WTC11 (cell line): Measurements from ENCODE around the gene MS4A6A. TPM values are rescaled to one million over a fixed set of nuclear protein-coding genes. Genes with fewer than 3 reads are reported as not detected.
"Not testable (repeated sequence)": the region's sequence is repeated elsewhere in the genome, so short reads cannot be mapped to it uniquely, and the experiment has no call there.

Source experiments
- ATAC-seq: fragments of 200-7000 bp; cut with Tn5 transposase; 2 replicates; pipeline ENCODE4 v1.10.0; 2021; ENCODE audit warnings: mild to moderate bottlenecking, moderate library complexity
- CTCF ChIA-PET: fragments of 300-600 bp; sonication (Branson Sonifier 250); formaldehyde crosslinking; loops from one replicate; lab custom pipeline; 2021; ENCODE audit warnings: antibody characterized with exemption; lab: Charles Lee
- POLR2A ChIA-PET: fragments of 350-600 bp; sonication (Branson Sonifier 250); formaldehyde crosslinking; loops from one replicate; lab custom pipeline; 2021; ENCODE audit warnings: antibody characterized with exemption; lab: Charles Lee
- DNase-seq: peaks from one replicate; pipeline ENCODE4 v3.0.0; 2021; ENCODE audit warnings: low spot score
- H3K27ac Mint-ChIP-seq: 2 replicates; pipeline ENCODE4 v1.8.0; 2021; ENCODE audit warnings: mixed read lengths
- H3K27me3 Mint-ChIP-seq: 2 replicates; pipeline ENCODE4 v1.8.0; 2021; ENCODE audit warnings: low read depth, mild to moderate bottlenecking, moderate library complexity, mixed read lengths
- H3K36me3 Mint-ChIP-seq: 2 replicates; pipeline ENCODE4 v1.8.0; 2021; ENCODE audit warnings: mixed read lengths
- H3K4me1 Mint-ChIP-seq: 2 replicates; pipeline ENCODE4 v1.8.0; 2022; ENCODE audit warnings: mixed read lengths
- H3K4me3 Mint-ChIP-seq: 2 replicates; pipeline ENCODE4 v1.8.0; 2021; ENCODE audit warnings: mild to moderate bottlenecking, moderate library complexity, mixed read lengths
- H3K9me3 Mint-ChIP-seq: 2 replicates; pipeline ENCODE4 v1.8.0; 2021; ENCODE audit warnings: mixed read lengths
- ERG ChIP-seq: fragments of 250-450 bp; sonication (Bioruptor Pico); IDR thresholded peaks from 2 replicates; pipeline ENCODE4 v1.8.0; 2021; ENCODE audit warnings: mild to moderate bottlenecking
- ETV6 ChIP-seq: sonication (generic); formaldehyde crosslinking; IDR thresholded peaks from 2 replicates; pipeline ENCODE4 v1.8.1; 2022; ENCODE audit warnings: mild to moderate bottlenecking, missing genetic modification reagents
- GRHL2 ChIP-seq: fragments of 250-450 bp; sonication (Bioruptor Pico); IDR thresholded peaks from 2 replicates; pipeline ENCODE4 v1.8.0; 2022; ENCODE audit warnings: mild to moderate bottlenecking, moderate library complexity; ENCODE audit not compliant: insufficient replicate concordance, severe bottlenecking
- HMGA2 ChIP-seq: fragments of 250-450 bp; sonication (Bioruptor Pico); IDR thresholded peaks from 2 replicates; pipeline ENCODE4 v1.4.0; 2021; ENCODE audit warnings: mild to moderate bottlenecking, moderate library complexity
- OVOL2 ChIP-seq: fragments of 250-450 bp; sonication (Bioruptor Pico); IDR thresholded peaks from 2 replicates; pipeline ENCODE4 v1.9.0; 2021; ENCODE audit warnings: mild to moderate bottlenecking, borderline replicate concordance
- PREB ChIP-seq: sonication (generic); formaldehyde crosslinking; IDR thresholded peaks from 2 replicates; pipeline ENCODE4 v1.8.1; 2022; ENCODE audit warnings: mild to moderate bottlenecking, missing genetic modification reagents, moderate library complexity, borderline replicate concordance
- SMAD4 ChIP-seq: sonication (generic); formaldehyde crosslinking; IDR thresholded peaks from 2 replicates; pipeline ENCODE4 v1.8.0; 2022; ENCODE audit warnings: mild to moderate bottlenecking, missing genetic modification reagents
- TEAD1 ChIP-seq: sonication (generic); formaldehyde crosslinking; IDR thresholded peaks from 2 replicates; pipeline ENCODE4 v1.8.0; 2022; ENCODE audit warnings: mild to moderate bottlenecking, missing genetic modification reagents
- ZNF317 ChIP-seq: sonication (generic); formaldehyde crosslinking; IDR thresholded peaks from 2 replicates; pipeline ENCODE4 v1.8.1; 2023; ENCODE audit warnings: low read depth, mild to moderate bottlenecking, moderate library complexity, missing genetic modification reagents, borderline replicate concordance
- ZNF416 ChIP-seq: fragments of 250-450 bp; sonication (Bioruptor Pico); IDR thresholded peaks from 2 replicates; pipeline ENCODE4 v1.9.0; 2021; ENCODE audit warnings: mild to moderate bottlenecking, inconsistent platforms
- total RNA-seq: library from RNA; stranded (reverse); gene quantifications from 3 replicates; pipeline ENCODE4 v1.2.3, GENCODE V29; 2021
- TF ChIP-seq, protein P1 (sequence below): fragments of 250-450 bp; sonication (Bioruptor Pico); IDR thresholded peaks from 2 replicates; pipeline ENCODE4 v2.1.2; 2022; ENCODE audit warnings: mild to moderate bottlenecking, moderate library complexity
- TF ChIP-seq, protein P2 (sequence below): sonication (generic); formaldehyde crosslinking; IDR thresholded peaks from 2 replicates; pipeline ENCODE4 v1.8.0; 2023; ENCODE audit warnings: missing genetic modification reagents
- TF ChIP-seq, protein P3 (sequence below): sonication (generic); formaldehyde crosslinking; IDR thresholded peaks from 2 replicates; pipeline ENCODE4 v1.8.1; 2023; ENCODE audit warnings: mild to moderate bottlenecking, missing genetic modification reagents, borderline replicate concordance
- TF ChIP-seq, protein P4 (sequence below): sonication (generic); formaldehyde crosslinking; conservative IDR thresholded peaks from 2 replicates; pipeline ENCODE4 v1.8.1; 2023; ENCODE audit warnings: mild to moderate bottlenecking, low read depth, missing genetic modification reagents, moderate library complexity
- TF ChIP-seq, protein P5 (sequence below): fragments of 250-450 bp; sonication (Bioruptor Pico); IDR thresholded peaks from 2 replicates; pipeline ENCODE4 v1.9.0; 2021; ENCODE audit warnings: mild to moderate bottlenecking, borderline replicate concordance
- TF ChIP-seq, protein P6 (sequence below): sonication (generic); formaldehyde crosslinking; IDR thresholded peaks from 2 replicates; pipeline ENCODE4 v1.8.0; 2022; ENCODE audit warnings: mild to moderate bottlenecking, missing genetic modification reagents

Gene MS4A6A
- total RNA-seq, 1 experiment from 2014 or later, result 0.39 TPM

- TF ChIP-seq, protein P1, sequence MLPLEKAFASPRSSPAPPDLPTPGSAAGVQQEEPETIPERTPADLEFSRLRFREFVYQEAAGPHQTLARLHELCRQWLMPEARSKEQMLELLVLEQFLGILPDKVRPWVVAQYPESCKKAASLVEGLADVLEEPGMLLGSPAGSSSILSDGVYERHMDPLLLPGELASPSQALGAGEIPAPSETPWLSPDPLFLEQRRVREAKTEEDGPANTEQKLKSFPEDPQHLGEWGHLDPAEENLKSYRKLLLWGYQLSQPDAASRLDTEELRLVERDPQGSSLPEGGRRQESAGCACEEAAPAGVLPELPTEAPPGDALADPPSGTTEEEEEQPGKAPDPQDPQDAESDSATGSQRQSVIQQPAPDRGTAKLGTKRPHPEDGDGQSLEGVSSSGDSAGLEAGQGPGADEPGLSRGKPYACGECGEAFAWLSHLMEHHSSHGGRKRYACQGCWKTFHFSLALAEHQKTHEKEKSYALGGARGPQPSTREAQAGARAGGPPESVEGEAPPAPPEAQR (CRISPR knock-in tag), result no peak
- TF ChIP-seq SMAD4 (CRISPR knock-in tag), result no peak
- TF ChIP-seq, protein P2, sequence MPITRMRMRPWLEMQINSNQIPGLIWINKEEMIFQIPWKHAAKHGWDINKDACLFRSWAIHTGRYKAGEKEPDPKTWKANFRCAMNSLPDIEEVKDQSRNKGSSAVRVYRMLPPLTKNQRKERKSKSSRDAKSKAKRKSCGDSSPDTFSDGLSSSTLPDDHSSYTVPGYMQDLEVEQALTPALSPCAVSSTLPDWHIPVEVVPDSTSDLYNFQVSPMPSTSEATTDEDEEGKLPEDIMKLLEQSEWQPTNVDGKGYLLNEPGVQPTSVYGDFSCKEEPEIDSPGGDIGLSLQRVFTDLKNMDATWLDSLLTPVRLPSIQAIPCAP (CRISPR knock-in tag), result no peak
- TF ChIP-seq, protein P3, sequence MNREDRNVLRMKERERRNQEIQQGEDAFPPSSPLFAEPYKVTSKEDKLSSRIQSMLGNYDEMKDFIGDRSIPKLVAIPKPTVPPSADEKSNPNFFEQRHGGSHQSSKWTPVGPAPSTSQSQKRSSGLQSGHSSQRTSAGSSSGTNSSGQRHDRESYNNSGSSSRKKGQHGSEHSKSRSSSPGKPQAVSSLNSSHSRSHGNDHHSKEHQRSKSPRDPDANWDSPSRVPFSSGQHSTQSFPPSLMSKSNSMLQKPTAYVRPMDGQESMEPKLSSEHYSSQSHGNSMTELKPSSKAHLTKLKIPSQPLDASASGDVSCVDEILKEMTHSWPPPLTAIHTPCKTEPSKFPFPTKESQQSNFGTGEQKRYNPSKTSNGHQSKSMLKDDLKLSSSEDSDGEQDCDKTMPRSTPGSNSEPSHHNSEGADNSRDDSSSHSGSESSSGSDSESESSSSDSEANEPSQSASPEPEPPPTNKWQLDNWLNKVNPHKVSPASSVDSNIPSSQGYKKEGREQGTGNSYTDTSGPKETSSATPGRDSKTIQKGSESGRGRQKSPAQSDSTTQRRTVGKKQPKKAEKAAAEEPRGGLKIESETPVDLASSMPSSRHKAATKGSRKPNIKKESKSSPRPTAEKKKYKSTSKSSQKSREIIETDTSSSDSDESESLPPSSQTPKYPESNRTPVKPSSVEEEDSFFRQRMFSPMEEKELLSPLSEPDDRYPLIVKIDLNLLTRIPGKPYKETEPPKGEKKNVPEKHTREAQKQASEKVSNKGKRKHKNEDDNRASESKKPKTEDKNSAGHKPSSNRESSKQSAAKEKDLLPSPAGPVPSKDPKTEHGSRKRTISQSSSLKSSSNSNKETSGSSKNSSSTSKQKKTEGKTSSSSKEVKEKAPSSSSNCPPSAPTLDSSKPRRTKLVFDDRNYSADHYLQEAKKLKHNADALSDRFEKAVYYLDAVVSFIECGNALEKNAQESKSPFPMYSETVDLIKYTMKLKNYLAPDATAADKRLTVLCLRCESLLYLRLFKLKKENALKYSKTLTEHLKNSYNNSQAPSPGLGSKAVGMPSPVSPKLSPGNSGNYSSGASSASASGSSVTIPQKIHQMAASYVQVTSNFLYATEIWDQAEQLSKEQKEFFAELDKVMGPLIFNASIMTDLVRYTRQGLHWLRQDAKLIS (CRISPR knock-in tag), result no peak
- TF ChIP-seq ZNF317 (CRISPR knock-in tag), result no peak
These were observed 53.0 kb downstream of the MS4A6A start (continued) for GRCh38 chr11:60129853-60130252.

DNA sequence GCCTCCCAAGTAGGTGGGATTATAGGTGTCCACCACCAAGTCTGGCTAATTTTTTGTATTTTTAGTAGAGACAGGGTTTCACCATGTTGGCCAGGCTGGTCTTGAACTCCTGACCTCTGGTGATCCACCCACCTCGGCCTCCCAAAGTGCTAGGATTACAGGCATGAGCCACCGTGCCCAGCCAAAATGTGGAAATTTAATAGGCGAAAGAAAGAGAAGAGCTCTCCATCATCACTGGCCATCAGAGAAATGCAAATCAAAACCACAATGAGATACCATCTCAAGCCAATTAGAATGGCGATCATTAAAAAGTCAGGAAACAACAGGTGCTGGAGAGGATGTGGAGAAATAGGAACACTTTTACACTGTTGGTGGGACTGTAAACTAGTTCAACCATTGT lies 54.0 kb downstream of the MS4A6A start:
- H3K27me3 Mint-ChIP-seq, ATAC-seq, DNase-seq, H3K4me3 Mint-ChIP-seq, H3K36me3 Mint-ChIP-seq, H3K27ac Mint-ChIP-seq, POLR2A ChIA-PET: not testable (repeated sequence)
- peaks cover 23% of the 10 kb centered on the region for H3K4me1 Mint-ChIP-seq
- peaks cover 23% of the 10 kb centered on the region for H3K9me3 Mint-ChIP-seq
- CTCF ChIA-PET, result interaction anchor here (1.4 kb wide), 1 partner anchor 210 kb away, joined by 5 read pairs; no protein-coding TSS in a partner anchor

GRCh38 chr11:60128376-60128775 lies 54.5 kb downstream of the MS4A6A start:
- peaks cover 28% of the 10 kb centered on the region for H3K4me1 Mint-ChIP-seq
- CTCF ChIA-PET, result no interaction called here
- TF ChIP-seq OVOL2 (CRISPR knock-in tag) (no peak), HMGA2 (CRISPR knock-in tag) (no peak), TEAD1 (no peak), ETV6 (CRISPR knock-in tag) (no peak), PREB (CRISPR knock-in tag) (no peak), ZNF416 (no peak), ERG (no peak), GRHL2 (CRISPR knock-in tag) (no peak)
- TF ChIP-seq, protein P4, sequence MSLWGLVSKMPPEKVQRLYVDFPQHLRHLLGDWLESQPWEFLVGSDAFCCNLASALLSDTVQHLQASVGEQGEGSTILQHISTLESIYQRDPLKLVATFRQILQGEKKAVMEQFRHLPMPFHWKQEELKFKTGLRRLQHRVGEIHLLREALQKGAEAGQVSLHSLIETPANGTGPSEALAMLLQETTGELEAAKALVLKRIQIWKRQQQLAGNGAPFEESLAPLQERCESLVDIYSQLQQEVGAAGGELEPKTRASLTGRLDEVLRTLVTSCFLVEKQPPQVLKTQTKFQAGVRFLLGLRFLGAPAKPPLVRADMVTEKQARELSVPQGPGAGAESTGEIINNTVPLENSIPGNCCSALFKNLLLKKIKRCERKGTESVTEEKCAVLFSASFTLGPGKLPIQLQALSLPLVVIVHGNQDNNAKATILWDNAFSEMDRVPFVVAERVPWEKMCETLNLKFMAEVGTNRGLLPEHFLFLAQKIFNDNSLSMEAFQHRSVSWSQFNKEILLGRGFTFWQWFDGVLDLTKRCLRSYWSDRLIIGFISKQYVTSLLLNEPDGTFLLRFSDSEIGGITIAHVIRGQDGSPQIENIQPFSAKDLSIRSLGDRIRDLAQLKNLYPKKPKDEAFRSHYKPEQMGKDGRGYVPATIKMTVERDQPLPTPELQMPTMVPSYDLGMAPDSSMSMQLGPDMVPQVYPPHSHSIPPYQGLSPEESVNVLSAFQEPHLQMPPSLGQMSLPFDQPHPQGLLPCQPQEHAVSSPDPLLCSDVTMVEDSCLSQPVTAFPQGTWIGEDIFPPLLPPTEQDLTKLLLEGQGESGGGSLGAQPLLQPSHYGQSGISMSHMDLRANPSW (CRISPR knock-in tag), result no peak
- TF ChIP-seq, protein P5, sequence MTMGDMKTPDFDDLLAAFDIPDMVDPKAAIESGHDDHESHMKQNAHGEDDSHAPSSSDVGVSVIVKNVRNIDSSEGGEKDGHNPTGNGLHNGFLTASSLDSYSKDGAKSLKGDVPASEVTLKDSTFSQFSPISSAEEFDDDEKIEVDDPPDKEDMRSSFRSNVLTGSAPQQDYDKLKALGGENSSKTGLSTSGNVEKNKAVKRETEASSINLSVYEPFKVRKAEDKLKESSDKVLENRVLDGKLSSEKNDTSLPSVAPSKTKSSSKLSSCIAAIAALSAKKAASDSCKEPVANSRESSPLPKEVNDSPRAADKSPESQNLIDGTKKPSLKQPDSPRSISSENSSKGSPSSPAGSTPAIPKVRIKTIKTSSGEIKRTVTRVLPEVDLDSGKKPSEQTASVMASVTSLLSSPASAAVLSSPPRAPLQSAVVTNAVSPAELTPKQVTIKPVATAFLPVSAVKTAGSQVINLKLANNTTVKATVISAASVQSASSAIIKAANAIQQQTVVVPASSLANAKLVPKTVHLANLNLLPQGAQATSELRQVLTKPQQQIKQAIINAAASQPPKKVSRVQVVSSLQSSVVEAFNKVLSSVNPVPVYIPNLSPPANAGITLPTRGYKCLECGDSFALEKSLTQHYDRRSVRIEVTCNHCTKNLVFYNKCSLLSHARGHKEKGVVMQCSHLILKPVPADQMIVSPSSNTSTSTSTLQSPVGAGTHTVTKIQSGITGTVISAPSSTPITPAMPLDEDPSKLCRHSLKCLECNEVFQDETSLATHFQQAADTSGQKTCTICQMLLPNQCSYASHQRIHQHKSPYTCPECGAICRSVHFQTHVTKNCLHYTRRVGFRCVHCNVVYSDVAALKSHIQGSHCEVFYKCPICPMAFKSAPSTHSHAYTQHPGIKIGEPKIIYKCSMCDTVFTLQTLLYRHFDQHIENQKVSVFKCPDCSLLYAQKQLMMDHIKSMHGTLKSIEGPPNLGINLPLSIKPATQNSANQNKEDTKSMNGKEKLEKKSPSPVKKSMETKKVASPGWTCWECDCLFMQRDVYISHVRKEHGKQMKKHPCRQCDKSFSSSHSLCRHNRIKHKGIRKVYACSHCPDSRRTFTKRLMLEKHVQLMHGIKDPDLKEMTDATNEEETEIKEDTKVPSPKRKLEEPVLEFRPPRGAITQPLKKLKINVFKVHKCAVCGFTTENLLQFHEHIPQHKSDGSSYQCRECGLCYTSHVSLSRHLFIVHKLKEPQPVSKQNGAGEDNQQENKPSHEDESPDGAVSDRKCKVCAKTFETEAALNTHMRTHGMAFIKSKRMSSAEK (CRISPR knock-in tag), result no peak
- TF ChIP-seq, protein P6, sequence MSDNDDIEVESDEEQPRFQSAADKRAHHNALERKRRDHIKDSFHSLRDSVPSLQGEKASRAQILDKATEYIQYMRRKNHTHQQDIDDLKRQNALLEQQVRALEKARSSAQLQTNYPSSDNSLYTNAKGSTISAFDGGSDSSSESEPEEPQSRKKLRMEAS (CRISPR knock-in tag), result no peak

More at GRCh38 chr11:60128376-60128775, 54.5 kb downstream of the MS4A6A start:
- Mint-ChIP-seq H3K27ac (no peak overlapping the region), H3K27me3 (no peaks in the 10 kb centered on the region), H3K9me3 (peaks cover 18% of the 10 kb centered on the region), H3K36me3 (peaks cover 3% of the 10 kb centered on the region), H3K4me3 (no peak overlapping the region)
- no peak for DNase-seq
- no peak for ATAC-seq
- POLR2A ChIA-PET, result interaction anchor here (0.6 kb wide), 1 partner anchor 176 kb away, joined by 3 read pairs; no protein-coding TSS in a partner anchor
